Measurements from ENCODE around the gene MSI2.

The MSI2 gene

GRCh38 chr17:57655553-57655952 is 399.2 kb downstream of the MSI2 start:
- no peak for DNase-seq (ENCODE audit: low read depth in 1 of 2, low spot score in 1 of 2)
- in situ Hi-C loops (cut with HindIII; ENCODE audit: low pct_unique_long_range_greater_than_20kb, low sequenced_read_pairs), result no loop called here

GRCh38 chr17:57657211-57657610 is 400.9 kb downstream of the MSI2 start:
- in situ Hi-C loops (cut with HindIII; ENCODE audit: low pct_unique_long_range_greater_than_20kb, low sequenced_read_pairs), result no loop called here
- peak in 1 of 2 experiments; percentile 20 for DNase-seq (ENCODE audit: low read depth in 1 of 2, low spot score in 1 of 2)
- no peak for TF ChIP-seq JUND (IDR thresholded peaks at IDR 0.05; ENCODE audit: low read depth)

More at GRCh38 chr17:57655553-57655952, 399.2 kb downstream of the MSI2 start:
- no peak for TF ChIP-seq JUND (IDR thresholded peaks at IDR 0.05; ENCODE audit: low read depth)

GRCh38 chr17:57662041-57662440 is 405.7 kb downstream of the MSI2 start:
- in situ Hi-C loops (cut with HindIII; ENCODE audit: low pct_unique_long_range_greater_than_20kb, low sequenced_read_pairs), result no loop called here
- no peak for DNase-seq (ENCODE audit: low read depth in 1 of 2, low spot score in 1 of 2)
- no peak for TF ChIP-seq JUND (IDR thresholded peaks at IDR 0.05; ENCODE audit: low read depth)

- no peak for TF ChIP-seq JUND (IDR thresholded peaks at IDR 0.05; ENCODE audit: low read depth)
- peak in 1 of 2 experiments; percentile 28 for DNase-seq (ENCODE audit: low read depth in 1 of 2, low spot score in 1 of 2)
- in situ Hi-C loops (cut with HindIII; ENCODE audit: low pct_unique_long_range_greater_than_20kb, low sequenced_read_pairs), result no loop called here
These were observed 406.5 kb downstream of the MSI2 start for GRCh38 chr17:57662644-57663308.

GRCh38 chr17:57663326-57664070 is 407.2 kb downstream of the MSI2 start:
- in situ Hi-C loops (cut with HindIII; ENCODE audit: low pct_unique_long_range_greater_than_20kb, low sequenced_read_pairs), result no loop called here
- TF ChIP-seq JUND (IDR thresholded peaks at IDR 0.05; ENCODE audit: low read depth), result no peak
- DNase-seq (ENCODE audit: low read depth in 1 of 2, low spot score in 1 of 2), result no peak

- no peak for DNase-seq (ENCODE audit: low read depth in 1 of 2, low spot score in 1 of 2)
These were observed 408.8 kb downstream of the MSI2 start for GRCh38 chr17:57665128-57665527.

GRCh38 chr17:57665696-57666095 is 409.4 kb downstream of the MSI2 start:
- no peak for TF ChIP-seq JUND (IDR thresholded peaks at IDR 0.05; ENCODE audit: low read depth)
- in situ Hi-C loops (cut with HindIII; ENCODE audit: low pct_unique_long_range_greater_than_20kb, low sequenced_read_pairs), result no loop called here
- no peak for DNase-seq (ENCODE audit: low read depth in 1 of 2, low spot score in 1 of 2)

More at GRCh38 chr17:57665128-57665527, 408.8 kb downstream of the MSI2 start:
- in situ Hi-C loops (cut with HindIII; ENCODE audit: low pct_unique_long_range_greater_than_20kb, low sequenced_read_pairs), result no loop called here
- TF ChIP-seq JUND (IDR thresholded peaks at IDR 0.05; ENCODE audit: low read depth), result no peak

GRCh38 chr17:57666201-57666870 is 410.0 kb downstream of the MSI2 start:
- DNase-seq (ENCODE audit: low read depth in 1 of 2, low spot score in 1 of 2), result no peak
- TF ChIP-seq JUND (IDR thresholded peaks at IDR 0.05; ENCODE audit: low read depth), result no peak
- in situ Hi-C loops (cut with HindIII; ENCODE audit: low pct_unique_long_range_greater_than_20kb, low sequenced_read_pairs), result no loop called here

GRCh38 chr17:57666946-57667345 is 410.6 kb downstream of the MSI2 start:
- no peak for DNase-seq (ENCODE audit: low read depth in 1 of 2, low spot score in 1 of 2)
- in situ Hi-C loops (cut with HindIII; ENCODE audit: low pct_unique_long_range_greater_than_20kb, low sequenced_read_pairs), result no loop called here
- TF ChIP-seq JUND (IDR thresholded peaks at IDR 0.05; ENCODE audit: low read depth), result no peak

GRCh38 chr17:57667461-57667923 is 411.2 kb downstream of the MSI2 start:
- no peak for TF ChIP-seq JUND (IDR thresholded peaks at IDR 0.05; ENCODE audit: low read depth)
- in situ Hi-C loops (cut with HindIII; ENCODE audit: low pct_unique_long_range_greater_than_20kb, low sequenced_read_pairs), result no loop called here
- no peak for DNase-seq (ENCODE audit: low read depth in 1 of 2, low spot score in 1 of 2)

GRCh38 chr17:57668332-57668731 is 412.0 kb downstream of the MSI2 start:
- DNase-seq (ENCODE audit: low read depth in 1 of 2, low spot score in 1 of 2), result no peak

GRCh38 chr17:57669671-57670529 is 413.6 kb downstream of the MSI2 start:
- DNase-seq (ENCODE audit: low read depth in 1 of 2, low spot score in 1 of 2), result no peak
- no peak for TF ChIP-seq JUND (IDR thresholded peaks at IDR 0.05; ENCODE audit: low read depth)
- in situ Hi-C loops (cut with HindIII; ENCODE audit: low pct_unique_long_range_greater_than_20kb, low sequenced_read_pairs), result no loop called here

More at GRCh38 chr17:57668332-57668731, 412.0 kb downstream of the MSI2 start:
- in situ Hi-C loops (cut with HindIII; ENCODE audit: low pct_unique_long_range_greater_than_20kb, low sequenced_read_pairs), result no loop called here
- no peak for TF ChIP-seq JUND (IDR thresholded peaks at IDR 0.05; ENCODE audit: low read depth)
